Fibroblast of the aortic adventitia (primary cell): ENCODE measurements around the gene LIPG. TPM values are rescaled to one million over a fixed set of nuclear protein-coding genes. Genes with fewer than 3 reads are reported as not detected.

ENCODE experiments used
- DNase-seq: peaks from one replicate; pipeline ENCODE4 v3.0.0-alpha.2; 2010; ENCODE audit warnings: low read depth
- H3K4me3 ChIP-seq: 2 replicates; pipeline ENCODE4 v1.5.1; 2011; ENCODE audit warnings: low read depth, mild to moderate bottlenecking, control low read depth, low read length, moderate library complexity
- total RNA-seq: library from RNA; depleted of rRNA; stranded (reverse); fragments of >200 nt; gene quantifications from 2 replicates; pipeline ENCODE4 v1.2.3, GENCODE V29; 2012; ENCODE audit warnings: low replicate concordance
- TF ChIP-seq, protein P1 (sequence below): IDR thresholded peaks from 2 replicates; pipeline ENCODE4 v1.5.1; 2011; ENCODE audit warnings: mild to moderate bottlenecking, low read length, control low read depth, inconsistent platforms; ENCODE audit not compliant: insufficient read depth

The LIPG gene
- total RNA-seq, 1 donor: 2.7 TPM

- H3K4me3 ChIP-seq: no peak overlapping the region
- DNase-seq: no peak
- TF ChIP-seq, protein P1, sequence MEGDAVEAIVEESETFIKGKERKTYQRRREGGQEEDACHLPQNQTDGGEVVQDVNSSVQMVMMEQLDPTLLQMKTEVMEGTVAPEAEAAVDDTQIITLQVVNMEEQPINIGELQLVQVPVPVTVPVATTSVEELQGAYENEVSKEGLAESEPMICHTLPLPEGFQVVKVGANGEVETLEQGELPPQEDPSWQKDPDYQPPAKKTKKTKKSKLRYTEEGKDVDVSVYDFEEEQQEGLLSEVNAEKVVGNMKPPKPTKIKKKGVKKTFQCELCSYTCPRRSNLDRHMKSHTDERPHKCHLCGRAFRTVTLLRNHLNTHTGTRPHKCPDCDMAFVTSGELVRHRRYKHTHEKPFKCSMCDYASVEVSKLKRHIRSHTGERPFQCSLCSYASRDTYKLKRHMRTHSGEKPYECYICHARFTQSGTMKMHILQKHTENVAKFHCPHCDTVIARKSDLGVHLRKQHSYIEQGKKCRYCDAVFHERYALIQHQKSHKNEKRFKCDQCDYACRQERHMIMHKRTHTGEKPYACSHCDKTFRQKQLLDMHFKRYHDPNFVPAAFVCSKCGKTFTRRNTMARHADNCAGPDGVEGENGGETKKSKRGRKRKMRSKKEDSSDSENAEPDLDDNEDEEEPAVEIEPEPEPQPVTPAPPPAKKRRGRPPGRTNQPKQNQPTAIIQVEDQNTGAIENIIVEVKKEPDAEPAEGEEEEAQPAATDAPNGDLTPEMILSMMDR: no peak
Observed at GRCh38 chr18:49529596-49529995, 32.3 kb upstream of the LIPG start.

DNA sequence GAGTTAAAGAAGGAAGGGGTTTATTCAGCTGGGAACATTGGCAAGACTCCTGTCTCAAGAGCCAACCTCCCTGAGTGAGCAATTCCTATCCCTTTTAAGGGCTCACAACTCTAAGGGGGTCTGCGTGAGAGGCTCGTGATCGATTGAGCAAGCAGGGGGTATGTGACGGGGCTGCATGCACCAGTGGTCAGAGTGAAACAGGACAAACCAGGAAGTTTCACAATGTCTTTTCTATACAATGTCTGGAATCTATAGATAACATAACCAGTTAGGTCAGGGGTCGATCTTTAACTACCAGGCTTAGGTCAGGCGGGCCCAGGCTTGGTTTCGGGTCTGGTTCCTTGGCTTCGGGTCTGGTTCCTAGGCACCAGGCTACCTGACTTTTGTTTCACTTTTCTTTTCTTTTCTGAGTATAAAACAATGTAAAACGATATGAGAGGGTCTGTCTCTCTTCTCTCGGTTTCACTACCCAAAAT, 30.1 kb upstream of the LIPG start:
- no peak overlapping the region for H3K4me3 ChIP-seq
- no peak for DNase-seq
- TF ChIP-seq, protein P1: no peak

DNA sequence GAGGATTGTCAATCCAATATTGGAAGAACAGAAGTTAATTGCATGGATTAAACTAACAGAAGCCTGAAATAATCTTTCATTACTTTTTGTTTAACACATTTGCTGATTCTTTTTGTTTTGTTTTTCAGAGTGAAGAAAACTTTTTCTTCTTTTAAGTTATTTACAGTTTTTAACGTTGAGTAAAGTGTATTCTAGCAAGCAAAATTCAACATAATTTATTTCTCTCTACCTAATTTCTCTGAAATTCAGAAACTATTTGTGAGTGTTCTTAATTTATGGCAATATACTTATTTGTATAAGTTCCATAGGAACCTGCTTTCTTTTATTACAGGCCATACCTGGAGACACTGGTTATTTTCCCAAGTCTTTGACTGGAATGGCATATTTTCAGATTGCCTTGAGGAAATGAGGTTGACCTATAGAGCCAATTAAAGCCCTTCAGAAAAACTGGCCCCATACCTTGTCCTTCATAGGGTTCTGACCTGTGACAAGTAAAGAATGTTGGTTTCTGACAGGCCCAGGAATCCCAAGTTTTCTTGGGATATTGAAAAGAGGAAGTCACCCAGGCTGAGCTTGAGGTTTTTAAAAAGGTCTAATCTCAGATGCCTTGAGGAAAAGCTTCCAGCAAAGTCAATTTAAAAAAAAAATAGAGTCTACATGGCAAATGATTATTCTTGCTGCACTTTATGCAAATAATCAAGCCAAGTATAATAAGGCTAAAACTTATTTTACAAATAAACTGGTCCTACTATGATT, 26.8 kb upstream of the LIPG start:
- TF ChIP-seq, protein P1: no peak
- no peak overlapping the region for H3K4me3 ChIP-seq
- no peak for DNase-seq

- no peak for DNase-seq
- TF ChIP-seq, protein P1: no peak
- no peak overlapping the region for H3K4me3 ChIP-seq
Observed at GRCh38 chr18:49537232-49537896, 24.5 kb upstream of the LIPG start.

DNA sequence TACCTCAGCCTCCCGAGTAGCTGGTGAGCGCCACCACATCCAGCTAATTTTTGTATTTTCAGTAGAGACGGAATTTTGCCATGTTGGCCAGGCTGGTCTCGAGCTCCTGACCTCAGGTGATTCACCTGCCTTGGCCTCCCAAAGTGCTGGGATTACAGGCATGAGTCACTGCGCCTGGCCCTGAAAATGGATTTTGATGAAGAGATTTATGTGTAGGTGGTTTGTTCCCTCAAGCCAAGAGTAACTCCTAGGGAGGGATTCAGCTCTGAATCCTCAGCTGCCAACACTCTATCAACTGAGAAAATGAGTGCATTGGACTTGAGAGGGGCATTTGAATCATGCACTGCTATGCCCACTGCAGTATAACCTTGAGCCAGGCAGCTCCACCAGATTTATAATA, 17.5 kb upstream of the LIPG start:
- TF ChIP-seq, protein P1: no peak
- H3K4me3 ChIP-seq: no peak overlapping the region
- DNase-seq: no peak

GRCh38 chr18:49546278-49546677, 15.6 kb upstream of the LIPG start:
- DNase-seq: no peak

More at GRCh38 chr18:49546278-49546677, 15.6 kb upstream of the LIPG start:
- H3K4me3 ChIP-seq: no peak overlapping the region
- TF ChIP-seq, protein P1: no peak
